ENCODE data around the gene CELA2A. TPM values are rescaled to one million over a fixed set of nuclear protein-coding genes. Genes with fewer than 3 reads are reported as not detected.

The CELA2A gene
- total and polyA plus RNA-seq, 9 of the 15 experiments (the other 6 are each of a cell fraction or from before 2014, with no cell fraction given) = 0.62 TPM; not detected in 8

DNA sequence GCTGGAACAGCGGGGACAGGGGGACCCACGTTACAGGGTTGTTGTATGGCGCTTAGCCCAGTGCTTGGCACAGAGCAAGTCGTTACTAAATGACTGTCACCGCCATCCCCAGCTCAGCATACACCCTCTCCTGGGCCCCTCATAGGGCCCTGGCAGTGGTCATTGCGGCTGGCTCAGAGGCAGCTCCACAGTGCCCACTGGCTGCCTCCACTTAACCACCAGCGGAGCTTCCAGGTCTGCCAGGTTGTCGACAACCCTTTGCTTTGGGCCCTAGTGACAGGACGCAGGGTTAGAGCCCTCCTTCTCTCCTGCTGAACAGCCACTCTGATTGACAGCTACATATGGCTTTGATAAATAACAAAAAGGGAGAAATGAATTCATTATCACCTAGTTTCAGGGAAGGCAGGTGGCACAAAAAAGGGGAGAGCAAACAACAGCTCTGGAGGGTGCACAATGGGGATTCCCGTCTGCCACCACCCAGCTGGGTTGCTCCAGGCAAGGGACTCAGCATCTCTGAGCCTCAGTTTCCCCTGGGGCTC, 42.0 kb upstream of the CELA2A start:
- BruUV-seq (replicated peaks) = no TSS peak
- peaks cover 41 to 72% of the 10 kb centered on the region in 2 experiments for H3K4me1 ChIP-seq (replicated peaks in 1 of 2; ENCODE audit: control insufficient read depth in 2 of 2, insufficient read depth in 2 of 2, low read length in 2 of 2)
- no peak overlapping the region for H3K4me2 ChIP-seq (ENCODE audit: insufficient read depth, low read length)
- H3K9ac ChIP-seq (ENCODE audit: insufficient read depth in 1 of 2, low read depth in 2 of 2, low read length in 2 of 2) = no peak overlapping the region
- TF ChIP-seq PKNOX1 (IDR thresholded peaks at IDR 0.05) = peak; percentile 51
- TF ChIP-seq CBX3 (IDR thresholded peaks at IDR 0.05; ENCODE audit: borderline replicate concordance in 1 of 2, low read length in 2 of 2) = no peak
- 0 out of 2 replicates have a peak, but pooled peaks have one; percentile 35 for TF ChIP-seq BCOR (IDR thresholded peaks at IDR 0.05)
- no peak overlapping the region for H3K4me3 ChIP-seq
- no peak for FAIRE-seq
- 93% methylated on average over 10 of the region's 10 CpGs for WGBS (ENCODE audit: insufficient coverage, low coverage, missing lambda C conversion rate)
- H3K9me1 ChIP-seq (ENCODE audit: control insufficient read depth, insufficient read depth, low read length) = peaks cover 4% of the 10 kb centered on the region
- POLR2A ChIA-PET = interaction anchor here (1.4 kb wide), 1 partner anchor 65 kb away, joined by 3 read pairs; no protein-coding TSS in a partner anchor
- no peaks in the 10 kb centered on the region for H3K27me3 ChIP-seq (ENCODE audit: control insufficient read depth in 2 of 2, insufficient read depth in 2 of 2, low read length in 2 of 2)
- no peak overlapping the region for H3K27ac ChIP-seq (ENCODE audit: extremely low read depth, low read depth, low read length)
- H3K36me3 ChIP-seq (ENCODE audit: control insufficient read depth, insufficient read depth, low read length) = peaks cover 33% of the 10 kb centered on the region
- intact Hi-C loops (cut with micrococcal nuclease) = no loop called here
- H2AFZ ChIP-seq (ENCODE audit: low read depth, low read length) = no peak overlapping the region
- ATAC-seq = no peak
- in situ Hi-C loops (cut with MboI) = no loop called here
- peaks cover 33% of the 10 kb centered on the region for H4K20me1 ChIP-seq (replicated peaks; ENCODE audit: control insufficient read depth, insufficient read depth, low read length)
- CTCF ChIA-PET (ENCODE audit: low intra/inter-chr PET ratio) = no interaction called here
- H3K79me2 ChIP-seq (ENCODE audit: control insufficient read depth, insufficient read depth, low read length) = peaks cover 33% of the 10 kb centered on the region
- no peak for DNase-seq (ENCODE audit: extremely low read depth in 1 of 4, low spot score in 3 of 4)
- no peaks in the 10 kb centered on the region for H3K9me3 ChIP-seq (replicated peaks; ENCODE audit: control insufficient read depth, insufficient read depth, low read depth, low read length)

Measured in K562 (cell line).